GM19240 (cell line): ENCODE measurements around the gene WWOX.

Experiments
- DNase-seq: peaks from one replicate; pipeline ENCODE4 v3.0.0; 2011; ENCODE audit warnings: low spot score; ENCODE audit not compliant: insufficient read length

Gene WWOX

GRCh38 chr16:78292086-78292843 lies 192.8 kb downstream of the WWOX start:
- DNase-seq, result no peak

- no peak for DNase-seq
Measured at GRCh38 chr16:78292844-78293380, 193.5 kb downstream of the WWOX start.

GRCh38 chr16:78294538-78295225 lies 195.2 kb downstream of the WWOX start:
- no peak for DNase-seq

DNA sequence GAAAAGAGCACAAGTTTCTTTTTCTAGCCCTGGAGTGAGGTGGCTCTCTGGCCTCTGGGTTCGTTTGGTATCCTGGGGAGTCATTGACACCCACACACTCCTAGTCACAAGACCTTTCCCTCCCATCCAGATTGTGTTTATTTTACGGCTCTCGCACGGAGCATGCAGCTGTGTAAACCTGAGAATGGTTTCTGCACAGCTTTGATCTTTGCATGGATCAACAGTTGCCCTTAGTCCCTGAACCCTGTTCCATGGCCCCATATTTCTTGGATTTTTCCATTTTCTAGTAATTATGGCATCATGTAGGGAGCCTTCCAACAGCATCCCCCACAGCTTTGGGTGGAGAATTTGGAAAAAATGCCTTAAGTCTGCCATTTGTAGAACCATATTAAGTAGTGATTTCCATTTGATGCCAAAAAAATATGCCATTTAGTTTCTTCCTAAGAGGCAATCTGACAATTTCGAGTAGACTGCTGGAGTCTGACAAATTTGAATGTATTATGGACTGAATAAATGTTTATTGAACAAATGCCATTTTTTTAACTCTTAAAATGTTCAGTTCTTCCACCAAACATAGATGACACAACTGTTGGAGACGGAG lies 197.7 kb downstream of the WWOX start:
- no peak for DNase-seq

GRCh38 chr16:78298986-78299385 lies 199.5 kb downstream of the WWOX start:
- DNase-seq, result no peak

DNA sequence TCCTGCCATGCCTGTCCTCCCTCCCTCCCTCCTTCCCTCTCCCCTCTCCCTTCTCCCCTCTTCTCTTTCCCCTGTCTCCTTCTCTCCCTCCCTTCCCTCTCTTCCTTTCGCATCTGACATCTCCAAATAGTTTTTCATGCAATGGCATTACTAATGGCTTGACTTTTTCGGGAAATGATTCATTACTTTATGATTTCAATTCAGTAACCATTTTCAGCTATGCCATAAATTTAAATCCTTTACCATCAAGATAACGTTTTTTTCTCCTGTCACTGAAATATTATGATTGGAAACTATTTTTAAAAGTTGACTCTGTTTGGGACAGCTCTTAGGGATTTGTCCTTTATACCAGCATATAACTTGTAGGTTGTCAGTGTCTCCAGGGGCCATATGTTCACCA lies 201.0 kb downstream of the WWOX start:
- no peak for DNase-seq

DNA sequence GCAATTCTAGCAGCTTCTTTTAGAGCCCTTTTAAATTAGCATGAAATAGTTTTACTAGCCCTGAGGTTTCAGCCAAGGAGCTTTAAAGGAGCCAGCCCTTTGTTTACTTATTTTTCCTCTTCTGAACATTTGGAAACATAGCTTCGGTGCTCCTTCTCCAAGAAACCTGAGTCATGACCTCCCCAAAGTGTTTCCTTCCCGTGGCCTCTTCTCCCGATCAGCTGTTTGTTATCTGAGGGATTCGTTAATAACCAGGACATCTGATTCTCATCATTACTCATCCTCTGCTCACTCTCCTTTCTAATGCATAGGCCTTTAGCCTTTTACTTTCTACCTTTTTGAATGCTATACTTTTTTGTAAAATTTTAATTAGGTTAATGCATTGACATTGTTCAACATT lies 204.5 kb downstream of the WWOX start:
- no peak for DNase-seq

GRCh38 chr16:78306361-78306760 lies 206.9 kb downstream of the WWOX start:
- no peak for DNase-seq

DNA sequence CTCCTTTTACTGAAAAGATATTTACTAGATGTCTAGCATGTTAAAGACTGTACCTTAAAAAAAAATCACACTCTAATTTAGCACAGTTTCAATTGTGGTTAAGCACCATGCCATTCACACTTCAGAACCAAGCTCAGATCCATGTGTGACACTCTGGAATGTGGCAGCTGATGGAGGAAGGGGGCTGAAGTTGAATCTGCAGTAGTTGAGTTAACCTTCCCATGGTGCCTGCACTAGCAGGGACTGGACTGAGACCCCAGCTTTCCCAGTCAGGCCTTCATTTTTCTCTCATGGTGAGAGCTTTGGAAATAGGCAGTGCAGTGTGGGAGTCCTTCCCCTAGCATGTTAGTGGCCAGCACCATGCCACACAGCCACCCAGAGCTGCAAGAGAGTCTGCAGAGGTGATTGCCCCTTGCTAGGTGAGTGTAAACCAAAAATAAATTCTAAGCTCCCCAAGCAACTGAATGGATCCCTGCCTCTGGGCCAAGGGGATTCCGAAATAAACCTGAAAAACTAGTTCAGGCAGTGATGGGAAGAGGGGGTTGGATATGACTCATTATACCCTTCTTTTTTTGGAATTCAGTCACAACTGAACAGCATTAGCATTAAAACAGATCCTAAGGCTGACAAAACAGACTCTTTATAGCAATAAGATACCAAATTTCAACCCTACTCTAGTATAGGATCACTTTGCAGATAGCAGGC lies 208.5 kb downstream of the WWOX start:
- DNase-seq, result no peak

DNA sequence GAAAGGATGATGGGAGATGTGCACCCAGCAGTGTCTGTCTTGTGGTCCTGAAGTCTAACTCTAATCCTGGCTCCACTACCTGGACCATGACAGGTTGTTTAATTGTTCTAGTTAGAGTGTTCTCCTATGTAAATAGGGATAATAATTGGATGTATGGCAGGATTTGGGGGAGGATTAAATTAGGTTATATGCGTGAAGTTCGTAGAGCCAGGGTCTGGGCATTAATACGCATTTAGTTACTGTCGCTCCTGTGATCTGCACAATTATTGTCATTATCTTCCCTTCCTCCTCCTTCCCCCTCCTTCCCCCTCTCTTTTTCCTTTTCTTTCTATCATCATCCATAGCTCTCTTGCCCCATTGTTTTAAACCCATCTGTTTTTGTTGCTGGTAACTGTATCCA lies 210.3 kb downstream of the WWOX start:
- DNase-seq, result no peak

- DNase-seq, result no peak
Measured at GRCh38 chr16:78310196-78310595, 210.7 kb downstream of the WWOX start.

DNA sequence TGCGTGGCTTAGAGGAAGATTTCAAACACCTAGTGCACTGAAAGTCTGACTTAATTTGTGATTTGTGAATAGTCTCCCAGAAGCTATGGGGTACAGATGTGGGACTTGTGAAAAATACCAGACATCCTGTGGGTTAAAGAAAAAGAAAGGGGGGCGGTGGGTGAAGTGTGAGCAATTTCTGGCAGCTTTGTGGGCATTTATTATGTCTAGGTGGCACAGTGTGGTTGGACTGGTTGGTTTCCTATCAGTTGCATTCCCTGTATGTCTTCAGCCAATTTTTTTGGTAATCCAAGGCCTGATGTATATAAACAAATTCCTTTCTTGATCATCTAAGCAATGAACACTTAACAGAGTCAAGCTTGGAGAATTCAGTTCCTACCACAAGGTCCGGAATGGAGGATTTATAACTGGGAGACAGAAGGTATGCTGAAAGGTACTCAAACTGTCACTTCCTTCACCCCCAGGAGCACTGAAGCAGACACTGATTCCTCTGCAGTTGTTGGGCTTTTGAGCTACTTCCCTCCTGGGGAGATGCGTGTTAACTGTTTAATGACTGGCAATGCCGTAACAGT lies 211.6 kb downstream of the WWOX start:
- DNase-seq, result no peak

GRCh38 chr16:78311831-78312230 lies 212.4 kb downstream of the WWOX start:
- DNase-seq, result no peak

- DNase-seq, result no peak
Measured at GRCh38 chr16:78317564-78318240, 218.2 kb downstream of the WWOX start.

DNA sequence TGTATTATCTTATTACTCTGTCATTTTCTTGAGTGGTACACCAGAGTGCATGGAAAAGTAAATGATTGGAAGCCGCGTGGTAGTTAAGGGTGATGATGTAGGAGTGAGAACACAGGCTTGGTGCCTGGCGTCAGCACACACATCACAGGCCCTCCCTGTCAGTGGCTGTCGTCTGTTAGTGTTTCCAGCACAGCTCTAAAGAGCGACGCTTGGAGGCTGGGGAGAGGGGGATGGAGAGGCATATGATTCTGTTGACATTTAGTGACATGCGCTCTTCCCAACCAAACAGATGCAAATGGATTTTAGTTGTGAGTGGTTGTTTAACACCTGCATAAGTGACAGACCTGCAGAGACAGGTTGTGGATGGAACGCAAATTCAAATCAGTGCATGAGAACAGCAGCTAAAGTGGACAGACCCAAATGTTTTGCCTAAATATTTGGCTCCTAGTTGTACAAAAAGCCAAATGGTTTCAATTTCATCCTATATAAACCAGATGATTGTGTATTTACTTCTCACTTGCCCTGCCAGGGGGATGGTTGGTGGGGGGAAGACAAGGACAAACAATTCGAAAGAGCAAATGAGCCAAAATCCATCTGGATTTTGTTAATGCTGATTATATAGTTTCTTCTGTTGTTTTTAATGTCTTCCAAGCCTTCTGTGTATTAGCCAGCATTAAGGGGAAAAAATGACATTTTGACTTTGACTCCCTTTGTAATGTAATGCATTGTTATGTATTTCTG lies 222.3 kb downstream of the WWOX start:
- DNase-seq, result no peak

GRCh38 chr16:78323315-78323714 lies 223.9 kb downstream of the WWOX start:
- DNase-seq, result no peak

- no peak for DNase-seq
Measured at GRCh38 chr16:78324649-78325285, 225.3 kb downstream of the WWOX start.

GRCh38 chr16:78325468-78326352 lies 226.3 kb downstream of the WWOX start:
- no peak for DNase-seq

DNA sequence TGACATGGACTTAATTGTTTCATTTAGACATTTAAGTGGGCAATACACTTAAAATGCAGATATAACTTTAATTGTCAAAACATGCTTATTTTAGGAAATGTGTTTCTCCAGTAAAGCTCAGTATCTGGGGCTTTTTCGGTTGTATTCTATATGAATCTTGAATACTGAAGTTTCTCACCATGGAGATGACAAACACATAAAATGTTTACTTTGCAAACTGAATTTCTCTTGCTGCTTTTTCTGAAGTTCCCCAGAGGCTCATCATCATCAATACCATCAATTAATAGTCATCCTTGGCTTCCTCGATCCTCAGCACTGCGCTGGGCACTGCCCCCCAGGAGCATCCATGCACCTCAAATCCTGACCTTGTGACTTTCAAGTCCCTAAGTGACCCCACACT lies 227.3 kb downstream of the WWOX start:
- DNase-seq, result no peak
